ENCODE measurements around the gene OLFML2B. TPM values are rescaled to one million over a fixed set of nuclear protein-coding genes. Genes with fewer than 3 reads are reported as not detected.
"Not testable (repeated sequence)": the region's sequence is repeated elsewhere in the genome, so short reads cannot be mapped to it uniquely, and the experiment has no call there.

OLFML2B gene
- total RNA-seq, 1 experiment from 2014 or later, result 3.4 TPM

DNA sequence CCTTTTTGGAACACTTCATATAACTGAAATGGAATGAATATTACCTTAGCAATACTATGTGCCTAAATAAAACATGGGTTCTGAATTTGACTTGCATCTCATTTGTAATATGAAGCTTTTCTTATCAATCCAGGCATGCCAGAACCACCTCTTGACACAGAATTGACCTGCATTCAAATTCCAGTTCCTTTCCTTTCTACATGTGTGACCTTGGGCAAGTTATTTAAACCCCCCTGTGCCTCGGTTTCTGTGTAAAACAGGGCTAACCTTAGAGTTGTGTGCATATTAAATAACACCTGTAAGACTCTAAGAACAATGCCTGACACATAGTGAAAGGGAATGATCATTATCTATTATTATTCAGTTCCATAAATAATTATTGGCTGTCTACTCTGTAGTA is 43.8 kb upstream of the OLFML2B start:
- CTCF ChIA-PET, result no interaction called here
- Histone ChIP-seq H3K4me1 (ENCODE audit: insufficient read depth, low read length, poor library complexity, severe bottlenecking) (peaks cover 47% of the 10 kb centered on the region), H3K4me3 (ENCODE audit: low read depth, low read length, poor library complexity, severe bottlenecking) (no peak overlapping the region)

DNA sequence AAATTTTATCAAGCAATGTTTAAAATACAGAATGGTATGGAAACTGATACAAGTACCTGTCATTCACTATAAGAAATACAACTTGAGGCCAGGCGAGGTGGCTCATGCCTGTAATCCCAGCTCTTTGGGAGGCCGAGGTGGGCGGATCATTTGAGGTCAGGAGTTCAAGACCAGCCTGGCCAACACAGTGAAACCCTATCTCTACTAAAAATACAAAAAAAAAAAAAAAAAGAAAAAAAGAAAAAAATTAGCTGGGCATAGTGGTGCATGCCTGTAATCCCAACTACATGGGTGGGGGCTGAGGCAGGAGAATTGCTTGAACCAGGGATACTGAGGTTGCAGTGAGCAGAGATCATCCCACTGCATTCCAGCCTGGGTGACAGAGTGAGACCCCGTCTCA is 43.2 kb upstream of the OLFML2B start:
- intact Hi-C loops (cut with micrococcal nuclease; ENCODE audit: unreplicated experiment); H3K9me3 ChIP-seq (ENCODE audit: low read depth, low read length, poor library complexity, severe bottlenecking); H3K36me3 ChIP-seq (ENCODE audit: insufficient read depth, low read length, poor library complexity, severe bottlenecking); BruUV-seq (replicated peaks); H3K27ac ChIP-seq (ENCODE audit: low read depth, low read length, poor library complexity, severe bottlenecking); H3K27me3 ChIP-seq (replicated peaks; ENCODE audit: insufficient read depth, low read depth, low read length, poor library complexity); DNase-seq (ENCODE audit: low spot score); POLR2A ChIA-PET (ENCODE audit: low non-redundant PET); H3K4me3 ChIP-seq (ENCODE audit: low read depth, low read length, poor library complexity, severe bottlenecking): not testable (repeated sequence)
- peaks cover 47% of the 10 kb centered on the region for H3K4me1 ChIP-seq (ENCODE audit: insufficient read depth, low read length, poor library complexity, severe bottlenecking)
- CTCF ChIA-PET, result interaction anchor here (0.8 kb wide), 1 partner anchor 14 kb away, joined by 4 read pairs; no protein-coding TSS in a partner anchor

More for the DNA sequence above, 43.8 kb upstream of the OLFML2B start:
- intact Hi-C loops (cut with micrococcal nuclease; ENCODE audit: unreplicated experiment), result no loop called here
- no TSS peak for BruUV-seq (replicated peaks)
- no peak for DNase-seq (ENCODE audit: low spot score)
- POLR2A ChIA-PET (ENCODE audit: low non-redundant PET), result no interaction called here
- Histone ChIP-seq H3K36me3 (ENCODE audit: insufficient read depth, low read length, poor library complexity, severe bottlenecking) (no peaks in the 10 kb centered on the region), H3K27ac (ENCODE audit: low read depth, low read length, poor library complexity, severe bottlenecking) (no peak overlapping the region), H3K9me3 (ENCODE audit: low read depth, low read length, poor library complexity, severe bottlenecking) (no peaks in the 10 kb centered on the region), H3K27me3 (replicated peaks; ENCODE audit: insufficient read depth, low read depth, low read length, poor library complexity) (no peaks in the 10 kb centered on the region)
- TF ChIP-seq EZH2 (IDR thresholded peaks at IDR 0.05; ENCODE audit: borderline replicate concordance, low read depth, low read length, poor library complexity, severe bottlenecking) (no peak), CTCF (conservative IDR thresholded peaks at IDR 0.05; ENCODE audit: low read depth, low read length) (no peak)

DNA sequence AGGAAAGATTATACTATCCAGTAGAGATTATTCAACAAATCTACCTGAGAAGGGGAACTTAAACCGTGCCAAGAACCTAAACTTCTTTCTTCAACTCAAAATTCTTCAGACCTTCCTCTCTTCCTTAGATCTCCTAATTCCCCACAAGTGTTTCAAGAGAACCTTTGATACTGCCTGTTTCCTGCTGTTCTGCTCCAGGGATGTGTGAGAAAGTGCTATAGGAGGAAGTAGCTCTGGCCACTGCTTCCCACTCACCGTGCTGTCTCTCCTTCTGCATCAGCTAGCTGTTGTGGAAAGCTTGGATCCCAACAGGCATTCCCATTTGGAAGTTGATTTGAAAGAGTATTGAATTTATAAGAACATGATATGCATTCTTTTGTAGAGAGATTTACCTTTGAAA is 41.3 kb upstream of the OLFML2B start:
- no peak for DNase-seq (ENCODE audit: low spot score)
- POLR2A ChIA-PET (ENCODE audit: low non-redundant PET), result no interaction called here
- TF ChIP-seq EZH2 (IDR thresholded peaks at IDR 0.05; ENCODE audit: borderline replicate concordance, low read depth, low read length, poor library complexity, severe bottlenecking) (no peak), CTCF (conservative IDR thresholded peaks at IDR 0.05; ENCODE audit: low read depth, low read length) (no peak)
- peaks cover 37% of the 10 kb centered on the region for H3K4me1 ChIP-seq (ENCODE audit: insufficient read depth, low read length, poor library complexity, severe bottlenecking)
- H3K27ac ChIP-seq (ENCODE audit: low read depth, low read length, poor library complexity, severe bottlenecking), result no peak overlapping the region
- H3K4me3 ChIP-seq (ENCODE audit: low read depth, low read length, poor library complexity, severe bottlenecking), result no peak overlapping the region
- no peaks in the 10 kb centered on the region for H3K27me3 ChIP-seq (replicated peaks; ENCODE audit: insufficient read depth, low read depth, low read length, poor library complexity)
- CTCF ChIA-PET, result no interaction called here
- intact Hi-C loops (cut with micrococcal nuclease; ENCODE audit: unreplicated experiment), result no loop called here
- BruUV-seq (replicated peaks), result no TSS peak
- H3K9me3 ChIP-seq (ENCODE audit: low read depth, low read length, poor library complexity, severe bottlenecking), result no peaks in the 10 kb centered on the region
- H3K36me3 ChIP-seq (ENCODE audit: insufficient read depth, low read length, poor library complexity, severe bottlenecking), result no peaks in the 10 kb centered on the region

DNA sequence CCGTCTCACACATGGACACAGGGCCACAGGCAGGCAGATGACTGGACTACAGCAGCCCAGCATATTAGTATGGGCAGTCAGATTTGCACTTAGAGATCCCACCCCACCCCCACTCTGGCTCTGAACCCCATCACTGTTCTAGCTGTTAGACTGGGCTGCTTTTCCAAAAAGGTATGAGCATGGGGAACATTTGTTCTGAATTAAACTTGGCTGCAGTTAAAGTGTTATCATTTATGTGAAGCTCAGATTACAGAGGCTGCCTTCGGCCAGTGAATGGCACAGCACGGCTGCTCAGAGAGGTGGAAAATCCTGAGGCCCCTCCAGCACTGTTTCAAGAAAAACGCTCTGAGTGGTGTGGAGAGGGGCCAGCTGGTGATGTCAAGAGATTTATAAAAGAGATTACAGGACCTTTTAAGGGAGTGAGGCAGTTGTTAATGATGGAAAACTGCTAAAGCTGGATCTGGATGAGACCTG is 38.9 kb upstream of the OLFML2B start:
- ChIA-PET CTCF (no interaction called here), POLR2A (ENCODE audit: low non-redundant PET) (interaction anchor here (0.6 kb wide), 1 partner anchor 82 kb away, joined by 4 read pairs; no protein-coding TSS in a partner anchor)
- intact Hi-C loops (cut with micrococcal nuclease; ENCODE audit: unreplicated experiment), result no loop called here
- H3K27ac ChIP-seq (ENCODE audit: low read depth, low read length, poor library complexity, severe bottlenecking), result peak overlapping the region; percentile 79
- H3K27me3 ChIP-seq (replicated peaks; ENCODE audit: insufficient read depth, low read depth, low read length, poor library complexity), result no peaks in the 10 kb centered on the region
- no peaks in the 10 kb centered on the region for H3K9me3 ChIP-seq (ENCODE audit: low read depth, low read length, poor library complexity, severe bottlenecking)
- H3K36me3 ChIP-seq (ENCODE audit: insufficient read depth, low read length, poor library complexity, severe bottlenecking), result no peaks in the 10 kb centered on the region
- DNase-seq (ENCODE audit: low spot score), result peak; percentile 77
- no peak overlapping the region for H3K4me3 ChIP-seq (ENCODE audit: low read depth, low read length, poor library complexity, severe bottlenecking)
- no peak for TF ChIP-seq CTCF (conservative IDR thresholded peaks at IDR 0.05; ENCODE audit: low read depth, low read length)
- no peak for TF ChIP-seq EZH2 (IDR thresholded peaks at IDR 0.05; ENCODE audit: borderline replicate concordance, low read depth, low read length, poor library complexity, severe bottlenecking)
- peaks cover 28% of the 10 kb centered on the region for H3K4me1 ChIP-seq (ENCODE audit: insufficient read depth, low read length, poor library complexity, severe bottlenecking)
- no TSS peak for BruUV-seq (replicated peaks)
